Endothelial cell of umbilical vein (primary cell): ENCODE data around the gene ANKRD31. TPM values are rescaled to one million over a fixed set of nuclear protein-coding genes. Genes with fewer than 3 reads are reported as not detected.

Experiments
- BruUV-seq: library from RNA; stranded (reverse); fragments of 400-500 nt; replicated peaks from 2 replicates; lab custom pipeline; 2021; lab: Mats Ljungman, UMichigan
- CTCF ChIA-PET: fragments of 300-600, 350-600 bp; sonication (Branson Sonifier 250); formaldehyde crosslinking; loops from one replicate; lab custom pipeline; 2021; ENCODE audit warnings: antibody characterized with exemption, inconsistent platforms; lab: Charles Lee
- POLR2A ChIA-PET: fragments of 300-600, 350-600 bp; sonication (Branson Sonifier 250); formaldehyde crosslinking; loops from one replicate; lab custom pipeline; 2021; ENCODE audit warnings: antibody characterized with exemption, inconsistent platforms; lab: Charles Lee
- DNase-seq: peaks from one replicate; pipeline ENCODE4 v3.0.0-alpha.2; 2011; ENCODE audit warnings: low read depth, low spot score
- FAIRE-seq: peaks from 2 replicates; lab custom pipeline; 2011; peaks lifted over from hg19 to GRCh38; lab: Jason Lieb, UNC
- H2AFZ ChIP-seq: 2 replicates; pipeline ENCODE4 v1.6.0; 2012; ENCODE audit warnings: low read depth, low read length, control low read depth, inconsistent platforms
- H3K27ac ChIP-seq: 2 replicates; pipeline ENCODE4 v1.5.1; 2011; ENCODE audit warnings: low read depth, mild to moderate bottlenecking, control low read depth, low read length, moderate library complexity; ENCODE audit not compliant: insufficient read depth
- H3K27me3 ChIP-seq, 2 experiments: 2 replicates each; pipeline versions ENCODE4 v1.6.0 to v1.6.1; 2011; ENCODE audit warnings: low read length in 2 of 2, mixed read lengths in 1 of 2; ENCODE audit not compliant: control insufficient read depth in 2 of 2, insufficient read depth in 2 of 2
- H3K36me3 ChIP-seq, 2 experiments: 2 replicates in 1 of 2; 3 replicates in 1 of 2; pipeline ENCODE4 v1.5.1; 2011; ENCODE audit warnings: low read length in 2 of 2, mild to moderate bottlenecking in 1 of 2, moderate library complexity in 1 of 2; ENCODE audit not compliant: control insufficient read depth in 2 of 2, insufficient read depth in 2 of 2; ENCODE audit errors: extremely low read depth in 1 of 2
- H3K4me1 ChIP-seq: 3 replicates; pipeline ENCODE4 v1.5.1; 2011; ENCODE audit warnings: mild to moderate bottlenecking, low read length; ENCODE audit not compliant: control insufficient read depth, insufficient read depth; ENCODE audit errors: extremely low read depth
- H3K4me2 ChIP-seq: 2 replicates; pipeline ENCODE4 v1.6.1; 2011; ENCODE audit warnings: low read length, control low read depth, mixed read lengths; ENCODE audit not compliant: insufficient read depth
- H3K4me3 ChIP-seq, 3 experiments: fragments of 200-600 bp in 1 of 3; sonication (generic), shearing (Covaris generic) in 1 of 3; replicated peaks in 1 of 3; 2 replicates each; pipeline ENCODE4 v1.5.1; 2011 to 2016; ENCODE audit warnings: control low read depth in 3 of 3, low read length in 3 of 3, mild to moderate bottlenecking in 2 of 3, inconsistent platforms in 1 of 3, low read depth in 1 of 3, moderate library complexity in 1 of 3; ENCODE audit not compliant: insufficient read depth in 1 of 3
- H3K79me2 ChIP-seq: 2 replicates; pipeline ENCODE4 v1.6.0; 2012; ENCODE audit warnings: low read length, inconsistent platforms; ENCODE audit not compliant: control insufficient read depth, insufficient read depth
- H3K9ac ChIP-seq: replicated peaks from 2 replicates; pipeline ENCODE3; 2011; ENCODE audit warnings: low read length, control low read depth; ENCODE audit not compliant: insufficient read depth; ENCODE audit errors: extremely low read depth
- H3K9me1 ChIP-seq: replicated peaks from 3 replicates; pipeline ENCODE4 v1.6.0; 2011; ENCODE audit warnings: mild to moderate bottlenecking, low read length; ENCODE audit not compliant: control insufficient read depth, insufficient read depth; ENCODE audit errors: extremely low read depth
- H3K9me3 ChIP-seq: replicated peaks from 2 replicates; pipeline ENCODE4 v1.5.1; 2012; ENCODE audit warnings: low read length, inconsistent platforms; ENCODE audit not compliant: control insufficient read depth, insufficient read depth
- H4K20me1 ChIP-seq: replicated peaks from 2 replicates; pipeline ENCODE3; 2011; ENCODE audit warnings: mild to moderate bottlenecking, low read length; ENCODE audit not compliant: control insufficient read depth, insufficient read depth; ENCODE audit errors: extremely low read depth
- CTCF ChIP-seq, 2 donors: IDR thresholded peaks; 1 replicate in 1 of 2; 2 replicates in 1 of 2; pipeline ENCODE4 v1.5.1; 2011; ENCODE audit warnings: low read length in 2 of 2, mild to moderate bottlenecking in 2 of 2, moderate library complexity in 2 of 2, control low read depth in 1 of 2, inconsistent platforms in 1 of 2, low read depth in 1 of 2; ENCODE audit not compliant: insufficient read depth in 1 of 2; ENCODE audit errors: extremely low read depth in 1 of 2
- EZH2 ChIP-seq: IDR thresholded peaks from 2 replicates; pipeline ENCODE4 v1.6.1; 2012; ENCODE audit warnings: borderline replicate concordance, low read depth, mild to moderate bottlenecking, moderate library complexity, low read length, inconsistent platforms; ENCODE audit not compliant: severe bottlenecking
- FOS ChIP-seq: IDR thresholded peaks from 2 replicates; pipeline ENCODE4 v1.6.1; 2011; ENCODE audit warnings: mild to moderate bottlenecking, low read length, moderate library complexity, borderline replicate concordance; ENCODE audit not compliant: insufficient read depth
- GATA2 ChIP-seq: IDR thresholded peaks from 2 replicates; pipeline ENCODE4 v1.7.0; 2011; ENCODE audit warnings: low read depth, mild to moderate bottlenecking, moderate library complexity, mixed read lengths, low read length; ENCODE audit not compliant: insufficient read length, insufficient read depth
- JUN ChIP-seq: IDR thresholded peaks from 2 replicates; pipeline ENCODE4 v1.6.1; 2011; ENCODE audit warnings: borderline replicate concordance, low read depth; ENCODE audit not compliant: insufficient read length, insufficient read depth
- MAX ChIP-seq: IDR thresholded peaks from 2 replicates; pipeline ENCODE4 v1.6.1; 2011; ENCODE audit not compliant: insufficient read depth, insufficient read length
- MYC ChIP-seq: IDR thresholded peaks from one replicate; pipeline ENCODE4 v1.6.1; 2011; ENCODE audit warnings: mild to moderate bottlenecking, low read depth, low read length
- POLR2A ChIP-seq: IDR thresholded peaks from 2 replicates; pipeline ENCODE4 v1.6.1; 2012; ENCODE audit warnings: low read depth, mild to moderate bottlenecking, control low read depth, low read length
- POLR2AphosphoS5 ChIP-seq: IDR thresholded peaks from 2 replicates; pipeline ENCODE4 v1.6.1; 2012; ENCODE audit warnings: low read depth, mild to moderate bottlenecking, control low read depth, low read length, moderate library complexity; ENCODE audit not compliant: insufficient read depth
- dilution Hi-C: fragments of 300-500 bp; cut with MboI; formaldehyde crosslinking; loops from one replicate; pipeline ENCODE4 v1.15.0; 2019; ENCODE audit warnings: low sequenced_read_pairs; ENCODE audit not compliant: extremely low pct_ligation_motif_present
- intact Hi-C: fragments of 100-400 bp; cut with micrococcal nuclease; formaldehyde crosslinking; loops from one replicate; pipeline ENCODE4 v1.10.0; 2022
- polyA plus RNA-seq, 4 experiments: library from polyadenylated mRNA; depleted of rRNA in 3 of 4; stranded (reverse) in 3 of 4; unstranded in 1 of 4; fragments of >200 nt; gene quantifications; 2 replicates each; pipeline versions ENCODE4 v1.2.1 to v1.2.3, GENCODE V29; 2011 to 2012; ENCODE audit warnings: missing spikeins in 1 of 4
- total RNA-seq: library from RNA; stranded (reverse); gene quantifications from 2 replicates; pipeline ENCODE4 v1.2.3, GENCODE V29; 2021

Gene ANKRD31
- total and polyA plus RNA-seq, 2 donors (not counting 3 experiments of a cell fraction or from before 2014, with no cell fraction given), result not detected

- no peak for FAIRE-seq
Observed at GRCh38 chr5:75089137-75089536, 147.5 kb downstream of the ANKRD31 start.

More at GRCh38 chr5:75089137-75089536, 147.5 kb downstream of the ANKRD31 start:
- Histone ChIP-seq H4K20me1 (no peaks in the 10 kb centered on the region), H3K9me3 (no peaks in the 10 kb centered on the region), H3K27ac (no peak overlapping the region), H3K4me3 (no peak overlapping the region), H3K9ac (no peak overlapping the region), H3K4me2 (no peak overlapping the region), H3K27me3 (peaks cover 6 to 14% of the 10 kb centered on the region in 2 experiments), H3K36me3 (no peaks in the 10 kb centered on the region), H2AFZ (no peak overlapping the region), H3K79me2 (no peaks in the 10 kb centered on the region), H3K9me1 (no peaks in the 10 kb centered on the region), H3K4me1 (no peaks in the 10 kb centered on the region)
- ChIA-PET POLR2A (no interaction called here), CTCF (interaction anchor here (0.9 kb wide), 1 partner anchor 16 kb away, joined by 3 read pairs; no protein-coding TSS in a partner anchor)
- intact Hi-C loops, result no loop called here
- TF ChIP-seq JUN (no peak), POLR2AphosphoS5 (no peak), CTCF (IDR thresholded peaks at IDR 0.05; ENCODE audit: extremely low read depth in 1 of 2, insufficient read depth in 1 of 2, low read depth in 1 of 2, low read length in 2 of 2) (no peak), MAX (no peak), POLR2A (no peak), MYC (no peak), EZH2 (no peak), FOS (no peak), GATA2 (no peak)
- no TSS peak for BruUV-seq
- no peak for DNase-seq
- dilution Hi-C loops, result no loop called here
